Erythroblast (primary cell): ENCODE results near the gene CPLX1.

Source experiments
- GATA1 ChIP-seq: IDR thresholded peaks from 2 replicates; pipeline ENCODE4 v1.6.1; 2011; ENCODE audit warnings: low read depth, mild to moderate bottlenecking, control low read depth, low read length, moderate library complexity
- POLR2A ChIP-seq: IDR thresholded peaks from 2 replicates; pipeline ENCODE4 v1.6.1; 2011; ENCODE audit warnings: mild to moderate bottlenecking, low read length

GRCh38 chr4:865572-865971, 39.6 kb upstream of the CPLX1 start:
- TF ChIP-seq POLR2A (no peak), GATA1 (no peak)
